GM23338 (cell line): ENCODE data around the gene ZNF740. TPM values are rescaled to one million over a fixed set of nuclear protein-coding genes. Genes with fewer than 3 reads are reported as not detected.

Experiments
- ATAC-seq: fragments of 200-7000 bp; cut with Tn5 transposase; 3 replicates; pipeline ENCODE4 v1.9.1; 2020
- DNase-seq: peaks from one replicate; pipeline ENCODE4 v3.0.0-alpha.2; 2015; ENCODE audit warnings: low spot score
- H2AFZ ChIP-seq: fragments of 200-600 bp; sonication (generic); 2 replicates; pipeline ENCODE4 v1.8.0; 2016; ENCODE audit warnings: antibody characterized with exemption, mild to moderate bottlenecking, moderate library complexity
- H3F3A ChIP-seq: fragments of 200-600 bp; sonication (generic); replicated peaks from 2 replicates; pipeline ENCODE4 v1.8.0; 2017; ENCODE audit warnings: antibody characterized with exemption, mixed run types, low read depth
- H3K27ac ChIP-seq: fragments of 200-600 bp; sonication (generic); 2 replicates; pipeline ENCODE4 v1.6.1; 2016; ENCODE audit warnings: low read depth
- H3K27me3 ChIP-seq: fragments of 200-600 bp; sonication (generic); 2 replicates; pipeline ENCODE4 v1.8.0; 2016; ENCODE audit warnings: mild to moderate bottlenecking, mixed run types, moderate library complexity; ENCODE audit not compliant: insufficient read depth
- H3K36me3 ChIP-seq: fragments of 200-600 bp; sonication (generic); 2 replicates; pipeline ENCODE4 v1.8.0; 2016; ENCODE audit warnings: mild to moderate bottlenecking; ENCODE audit not compliant: insufficient read depth
- H3K4me1 ChIP-seq: fragments of 200-600 bp; sonication (generic); 2 replicates; pipeline ENCODE4 v1.8.0; 2016; ENCODE audit warnings: mild to moderate bottlenecking, moderate library complexity; ENCODE audit not compliant: insufficient read depth
- H3K4me2 ChIP-seq: fragments of 200-600 bp; sonication (generic); 2 replicates; pipeline ENCODE4 v1.7.1; 2017; ENCODE audit warnings: mixed run types
- H3K4me3 ChIP-seq: fragments of 200-600 bp; sonication (generic); 2 replicates; pipeline ENCODE4 v1.6.1; 2016; ENCODE audit warnings: mixed run types
- H3K79me2 ChIP-seq: fragments of 200-600 bp; sonication (generic); replicated peaks from 2 replicates; pipeline ENCODE4 v1.8.0; 2017; ENCODE audit warnings: mild to moderate bottlenecking; ENCODE audit not compliant: insufficient read depth
- H3K9me2 ChIP-seq: fragments of 200-600 bp; sonication (generic); 2 replicates; pipeline ENCODE4 v1.8.0; 2017; ENCODE audit not compliant: insufficient read depth
- H4K20me1 ChIP-seq: fragments of 200-600 bp; sonication (generic); replicated peaks from 2 replicates; pipeline ENCODE4 v1.8.0; 2017; ENCODE audit warnings: mild to moderate bottlenecking; ENCODE audit not compliant: insufficient read depth
- H3K27ac Mint-ChIP-seq: 2 replicates; pipeline ENCODE4 v1.8.0; 2020; ENCODE audit warnings: inconsistent platforms, mild to moderate bottlenecking, moderate library complexity, mixed read lengths
- H3K27me3 Mint-ChIP-seq: 3 replicates; pipeline ENCODE4 v1.8.0; 2022; ENCODE audit warnings: low read depth, mild to moderate bottlenecking, moderate library complexity, mixed read lengths, inconsistent platforms; ENCODE audit not compliant: insufficient read depth, poor library complexity
- H3K36me3 Mint-ChIP-seq: 3 replicates; pipeline ENCODE4 v1.8.0; 2021; ENCODE audit warnings: low read depth, mild to moderate bottlenecking, inconsistent platforms, moderate library complexity, mixed read lengths
- H3K4me1 Mint-ChIP-seq: 3 replicates; pipeline ENCODE4 v1.8.0; 2020; ENCODE audit warnings: mild to moderate bottlenecking, inconsistent platforms, mixed read lengths
- H3K4me3 Mint-ChIP-seq: 3 replicates; pipeline ENCODE4 v1.8.0; 2021; ENCODE audit warnings: moderate library complexity, mild to moderate bottlenecking, inconsistent platforms, mixed read lengths
- H3K9me3 Mint-ChIP-seq: 3 replicates; pipeline ENCODE4 v1.8.0; 2020; ENCODE audit warnings: moderate library complexity, mild to moderate bottlenecking, inconsistent platforms, mixed read lengths
- CREB1 ChIP-seq: fragments of 250-450 bp; sonication (Bioruptor Pico); IDR thresholded peaks from 2 replicates; pipeline ENCODE4 v1.5.0; 2020; ENCODE audit warnings: low read depth, mild to moderate bottlenecking, moderate library complexity
- EZH2 ChIP-seq: fragments of 200-600 bp; sonication (generic); IDR thresholded peaks from one replicate; pipeline ENCODE4 v1.8.0; 2017; ENCODE audit warnings: antibody characterized with exemption, mild to moderate bottlenecking, low read depth; ENCODE audit not compliant: unreplicated experiment
- EZH2phosphoT487 ChIP-seq: fragments of 200-600 bp; sonication (generic); IDR thresholded peaks from one replicate; pipeline ENCODE4 v1.8.1; 2018; ENCODE audit warnings: antibody characterized with exemption; ENCODE audit not compliant: unreplicated experiment
- JUNB ChIP-seq: IDR thresholded peaks from one replicate; pipeline ENCODE4 v1.6.1; 2016; ENCODE audit warnings: antibody characterized with exemption; ENCODE audit not compliant: unreplicated experiment
- NANOG ChIP-seq: IDR thresholded peaks from 2 replicates; pipeline ENCODE4 v1.6.1; 2016; ENCODE audit warnings: antibody characterized with exemption, borderline replicate concordance
- ZNF114 ChIP-seq: fragments of 250-450 bp; sonication (Bioruptor Pico); IDR thresholded peaks from 2 replicates; pipeline ENCODE4 v1.5.0; 2020; ENCODE audit warnings: mild to moderate bottlenecking, moderate library complexity
- ZNF331 ChIP-seq: fragments of 250-450 bp; sonication (Bioruptor Pico); IDR thresholded peaks from 2 replicates; pipeline ENCODE4 v1.5.0; 2020; ENCODE audit warnings: low read depth, mild to moderate bottlenecking, moderate library complexity
- polyA plus RNA-seq: library from polyadenylated mRNA; unstranded; fragments of >200 nt; fragmentation: Nextera tagmentation; extraction: Ambion mirVana; gene quantifications from 2 replicates; pipeline ENCODE4 v1.2.1, GENCODE V29; 2016
- total RNA-seq: library from RNA; depleted of rRNA; stranded (reverse); fragments of >200 nt; shearing (Covaris generic); gene quantifications from 2 replicates; pipeline ENCODE4 v1.2.3, GENCODE V29; 2014
- TF ChIP-seq, protein P1 (sequence below): IDR thresholded peaks from one replicate; pipeline ENCODE4 v1.6.1; 2018; ENCODE audit warnings: antibody characterized with exemption; ENCODE audit not compliant: unreplicated experiment
- TF ChIP-seq, protein P2 (sequence below): fragments of 250-450 bp; sonication (Bioruptor Pico); IDR thresholded peaks from 2 replicates; pipeline ENCODE4 v1.5.0; 2020; ENCODE audit warnings: mild to moderate bottlenecking, moderate library complexity
- TF ChIP-seq, protein P3 (sequence below): IDR thresholded peaks from 2 replicates; pipeline ENCODE4 v1.6.1; 2016; ENCODE audit warnings: antibody characterized with exemption

ZNF740 gene
- total and polyA plus RNA-seq, 2 experiments from 2014 or later, result 2.6 to 13.0 TPM

DNA sequence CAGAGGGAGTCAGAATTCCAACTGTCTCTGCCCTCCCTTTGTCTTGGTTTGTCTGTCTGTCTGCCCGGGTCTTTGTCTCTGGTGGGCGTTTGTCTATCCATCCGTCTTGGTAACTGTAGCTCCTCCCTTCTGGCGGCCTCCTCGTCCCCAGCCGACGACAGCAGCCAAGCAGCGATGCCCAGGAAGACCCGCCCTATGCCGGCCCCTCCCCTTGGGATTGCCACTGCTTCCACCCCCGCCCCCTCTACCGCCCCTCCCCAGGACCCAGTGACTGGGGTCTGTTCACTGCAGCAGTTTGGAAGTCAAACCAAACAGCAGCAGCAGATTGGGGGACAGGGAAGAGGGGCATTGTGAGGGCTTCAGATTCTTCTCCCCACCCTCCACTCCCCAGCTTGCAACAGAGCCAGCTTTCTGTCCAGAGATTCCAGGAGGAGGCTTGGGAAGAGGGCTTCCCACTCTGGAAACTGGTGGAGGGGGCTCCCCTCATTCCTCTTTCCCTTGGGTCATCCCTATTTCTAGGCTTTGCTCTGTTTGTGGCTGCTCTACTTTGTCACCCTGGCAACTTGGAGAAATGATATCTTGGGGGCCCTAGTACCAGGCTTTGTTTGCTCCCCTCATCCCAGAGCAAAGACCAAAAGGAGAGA is 53.9 kb downstream of the ZNF740 start:
- peak overlapping the region; percentile 56 for H3K4me3 ChIP-seq
- H2AFZ ChIP-seq, result peak overlapping the region; percentile 94
- ATAC-seq, result peak; percentile 33
- H3F3A ChIP-seq, result peaks cover 15% of the 10 kb centered on the region; the same call in 1 of the 2 replicates
- no peaks in the 10 kb centered on the region for H3K36me3 Mint-ChIP-seq
- TF ChIP-seq NANOG (no peak), JUNB (no peak), CREB1 (CRISPR knock-in tag) (no peak), ZNF331 (CRISPR knock-in tag) (no peak)
- peaks cover 58% of the 10 kb centered on the region for H3K4me1 ChIP-seq
- peaks cover 22% of the 10 kb centered on the region for H3K27me3 Mint-ChIP-seq
- H3K9me3 Mint-ChIP-seq, result no peaks in the 10 kb centered on the region
- no peaks in the 10 kb centered on the region for H3K9me2 ChIP-seq
- DNase-seq, result peak; percentile 88
- no peaks in the 10 kb centered on the region for H4K20me1 ChIP-seq
- H3K79me2 ChIP-seq, result peaks cover 4% of the 10 kb centered on the region; the same call in 1 of the 2 replicates
- no peaks in the 10 kb centered on the region for H3K36me3 ChIP-seq
- no peaks in the 10 kb centered on the region for H3K27me3 ChIP-seq
- H3K27ac Mint-ChIP-seq, result peak overlapping the region; percentile 75; the same call in 1 of the 2 replicates
- H3K4me3 Mint-ChIP-seq, result peak overlapping the region; percentile 59
- H3K4me2 ChIP-seq, result peak overlapping the region; percentile 93
- H3K4me1 Mint-ChIP-seq, result peaks cover 59% of the 10 kb centered on the region
- no peak overlapping the region for H3K27ac ChIP-seq

DNA sequence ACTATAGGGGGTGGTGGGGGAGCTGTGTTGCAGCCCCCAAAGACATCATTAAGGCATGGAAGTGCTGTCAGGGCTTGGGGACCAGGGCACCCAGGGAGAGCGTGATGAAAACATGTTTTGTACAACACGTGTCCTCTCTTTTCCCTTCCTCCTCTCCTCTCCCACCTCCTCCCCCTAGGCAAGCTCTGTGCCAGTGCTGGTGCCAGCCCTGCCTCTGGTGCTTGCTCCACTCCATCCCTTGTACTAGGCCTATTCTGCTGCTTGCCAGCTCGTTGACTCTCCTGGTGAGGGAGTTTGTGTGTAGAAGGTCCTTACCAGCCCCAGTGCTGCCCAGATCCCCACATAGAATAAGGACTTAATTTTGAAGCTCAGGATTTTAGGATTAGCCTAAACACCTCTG is 54.6 kb downstream of the ZNF740 start:
- Histone ChIP-seq H3K4me3 (no peak overlapping the region), H3K27ac (no peak overlapping the region), H3K4me1 (peaks cover 50% of the 10 kb centered on the region), H3K9me2 (no peaks in the 10 kb centered on the region), H3K36me3 (no peaks in the 10 kb centered on the region), H3F3A (peaks cover 15% of the 10 kb centered on the region; the same call in 1 of the 2 replicates), H4K20me1 (no peaks in the 10 kb centered on the region), H3K79me2 (peaks cover 4% of the 10 kb centered on the region; the same call in 1 of the 2 replicates), H3K4me2 (peak overlapping the region; percentile 93), H3K27me3 (no peaks in the 10 kb centered on the region), H2AFZ (no peak overlapping the region)
- Mint-ChIP-seq H3K27me3 (peaks cover 22% of the 10 kb centered on the region), H3K4me1 (peaks cover 55% of the 10 kb centered on the region), H3K36me3 (no peaks in the 10 kb centered on the region), H3K27ac (no peak overlapping the region), H3K9me3 (no peaks in the 10 kb centered on the region), H3K4me3 (peak overlapping the region; percentile 4; the same call in 1 of the 3 replicates)
- no peak for ATAC-seq
- DNase-seq, result no peak
- TF ChIP-seq ZNF331 (CRISPR knock-in tag) (no peak), NANOG (no peak), CREB1 (CRISPR knock-in tag) (no peak), EZH2 (no peak), EZH2phosphoT487 (no peak), ZNF114 (no peak)
- TF ChIP-seq, protein P1, sequence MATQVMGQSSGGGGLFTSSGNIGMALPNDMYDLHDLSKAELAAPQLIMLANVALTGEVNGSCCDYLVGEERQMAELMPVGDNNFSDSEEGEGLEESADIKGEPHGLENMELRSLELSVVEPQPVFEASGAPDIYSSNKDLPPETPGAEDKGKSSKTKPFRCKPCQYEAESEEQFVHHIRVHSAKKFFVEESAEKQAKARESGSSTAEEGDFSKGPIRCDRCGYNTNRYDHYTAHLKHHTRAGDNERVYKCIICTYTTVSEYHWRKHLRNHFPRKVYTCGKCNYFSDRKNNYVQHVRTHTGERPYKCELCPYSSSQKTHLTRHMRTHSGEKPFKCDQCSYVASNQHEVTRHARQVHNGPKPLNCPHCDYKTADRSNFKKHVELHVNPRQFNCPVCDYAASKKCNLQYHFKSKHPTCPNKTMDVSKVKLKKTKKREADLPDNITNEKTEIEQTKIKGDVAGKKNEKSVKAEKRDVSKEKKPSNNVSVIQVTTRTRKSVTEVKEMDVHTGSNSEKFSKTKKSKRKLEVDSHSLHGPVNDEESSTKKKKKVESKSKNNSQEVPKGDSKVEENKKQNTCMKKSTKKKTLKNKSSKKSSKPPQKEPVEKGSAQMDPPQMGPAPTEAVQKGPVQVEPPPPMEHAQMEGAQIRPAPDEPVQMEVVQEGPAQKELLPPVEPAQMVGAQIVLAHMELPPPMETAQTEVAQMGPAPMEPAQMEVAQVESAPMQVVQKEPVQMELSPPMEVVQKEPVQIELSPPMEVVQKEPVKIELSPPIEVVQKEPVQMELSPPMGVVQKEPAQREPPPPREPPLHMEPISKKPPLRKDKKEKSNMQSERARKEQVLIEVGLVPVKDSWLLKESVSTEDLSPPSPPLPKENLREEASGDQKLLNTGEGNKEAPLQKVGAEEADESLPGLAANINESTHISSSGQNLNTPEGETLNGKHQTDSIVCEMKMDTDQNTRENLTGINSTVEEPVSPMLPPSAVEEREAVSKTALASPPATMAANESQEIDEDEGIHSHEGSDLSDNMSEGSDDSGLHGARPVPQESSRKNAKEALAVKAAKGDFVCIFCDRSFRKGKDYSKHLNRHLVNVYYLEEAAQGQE, result no peak
- TF ChIP-seq, protein P2, sequence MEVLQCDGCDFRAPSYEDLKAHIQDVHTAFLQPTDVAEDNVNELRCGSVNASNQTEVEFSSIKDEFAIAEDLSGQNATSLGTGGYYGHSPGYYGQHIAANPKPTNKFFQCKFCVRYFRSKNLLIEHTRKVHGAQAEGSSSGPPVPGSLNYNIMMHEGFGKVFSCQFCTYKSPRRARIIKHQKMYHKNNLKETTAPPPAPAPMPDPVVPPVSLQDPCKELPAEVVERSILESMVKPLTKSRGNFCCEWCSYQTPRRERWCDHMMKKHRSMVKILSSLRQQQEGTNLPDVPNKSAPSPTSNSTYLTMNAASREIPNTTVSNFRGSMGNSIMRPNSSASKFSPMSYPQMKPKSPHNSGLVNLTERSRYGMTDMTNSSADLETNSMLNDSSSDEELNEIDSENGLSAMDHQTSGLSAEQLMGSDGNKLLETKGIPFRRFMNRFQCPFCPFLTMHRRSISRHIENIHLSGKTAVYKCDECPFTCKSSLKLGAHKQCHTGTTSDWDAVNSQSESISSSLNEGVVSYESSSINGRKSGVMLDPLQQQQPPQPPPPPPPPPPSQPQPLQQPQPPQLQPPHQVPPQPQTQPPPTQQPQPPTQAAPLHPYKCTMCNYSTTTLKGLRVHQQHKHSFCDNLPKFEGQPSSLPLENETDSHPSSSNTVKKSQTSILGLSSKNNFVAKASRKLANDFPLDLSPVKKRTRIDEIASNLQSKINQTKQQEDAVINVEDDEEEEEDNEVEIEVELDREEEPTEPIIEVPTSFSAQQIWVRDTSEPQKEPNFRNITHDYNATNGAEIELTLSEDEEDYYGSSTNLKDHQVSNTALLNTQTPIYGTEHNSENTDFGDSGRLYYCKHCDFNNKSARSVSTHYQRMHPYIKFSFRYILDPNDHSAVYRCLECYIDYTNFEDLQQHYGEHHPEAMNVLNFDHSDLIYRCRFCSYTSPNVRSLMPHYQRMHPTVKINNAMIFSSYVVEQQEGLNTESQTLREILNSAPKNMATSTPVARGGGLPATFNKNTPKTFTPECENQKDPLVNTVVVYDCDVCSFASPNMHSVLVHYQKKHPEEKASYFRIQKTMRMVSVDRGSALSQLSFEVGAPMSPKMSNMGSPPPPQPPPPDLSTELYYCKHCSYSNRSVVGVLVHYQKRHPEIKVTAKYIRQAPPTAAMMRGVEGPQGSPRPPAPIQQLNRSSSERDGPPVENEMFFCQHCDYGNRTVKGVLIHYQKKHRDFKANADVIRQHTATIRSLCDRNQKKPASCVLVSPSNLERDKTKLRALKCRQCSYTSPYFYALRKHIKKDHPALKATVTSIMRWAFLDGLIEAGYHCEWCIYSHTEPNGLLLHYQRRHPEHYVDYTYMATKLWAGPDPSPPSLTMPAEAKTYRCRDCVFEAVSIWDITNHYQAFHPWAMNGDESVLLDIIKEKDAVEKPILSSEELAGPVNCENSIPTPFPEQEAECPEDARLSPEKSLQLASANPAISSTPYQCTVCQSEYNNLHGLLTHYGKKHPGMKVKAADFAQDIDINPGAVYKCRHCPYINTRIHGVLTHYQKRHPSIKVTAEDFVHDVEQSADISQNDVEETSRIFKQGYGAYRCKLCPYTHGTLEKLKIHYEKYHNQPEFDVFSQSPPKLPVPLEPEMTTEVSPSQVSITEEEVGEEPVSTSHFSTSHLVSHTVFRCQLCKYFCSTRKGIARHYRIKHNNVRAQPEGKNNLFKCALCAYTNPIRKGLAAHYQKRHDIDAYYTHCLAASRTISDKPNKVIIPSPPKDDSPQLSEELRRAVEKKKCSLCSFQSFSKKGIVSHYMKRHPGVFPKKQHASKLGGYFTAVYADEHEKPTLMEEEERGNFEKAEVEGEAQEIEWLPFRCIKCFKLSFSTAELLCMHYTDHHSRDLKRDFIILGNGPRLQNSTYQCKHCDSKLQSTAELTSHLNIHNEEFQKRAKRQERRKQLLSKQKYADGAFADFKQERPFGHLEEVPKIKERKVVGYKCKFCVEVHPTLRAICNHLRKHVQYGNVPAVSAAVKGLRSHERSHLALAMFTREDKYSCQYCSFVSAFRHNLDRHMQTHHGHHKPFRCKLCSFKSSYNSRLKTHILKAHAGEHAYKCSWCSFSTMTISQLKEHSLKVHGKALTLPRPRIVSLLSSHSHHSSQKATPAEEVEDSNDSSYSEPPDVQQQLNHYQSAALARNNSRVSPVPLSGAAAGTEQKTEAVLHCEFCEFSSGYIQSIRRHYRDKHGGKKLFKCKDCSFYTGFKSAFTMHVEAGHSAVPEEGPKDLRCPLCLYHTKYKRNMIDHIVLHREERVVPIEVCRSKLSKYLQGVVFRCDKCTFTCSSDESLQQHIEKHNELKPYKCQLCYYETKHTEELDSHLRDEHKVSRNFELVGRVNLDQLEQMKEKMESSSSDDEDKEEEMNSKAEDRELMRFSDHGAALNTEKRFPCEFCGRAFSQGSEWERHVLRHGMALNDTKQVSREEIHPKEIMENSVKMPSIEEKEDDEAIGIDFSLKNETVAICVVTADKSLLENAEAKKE (CRISPR knock-in tag), result no peak
- TF ChIP-seq, protein P3, sequence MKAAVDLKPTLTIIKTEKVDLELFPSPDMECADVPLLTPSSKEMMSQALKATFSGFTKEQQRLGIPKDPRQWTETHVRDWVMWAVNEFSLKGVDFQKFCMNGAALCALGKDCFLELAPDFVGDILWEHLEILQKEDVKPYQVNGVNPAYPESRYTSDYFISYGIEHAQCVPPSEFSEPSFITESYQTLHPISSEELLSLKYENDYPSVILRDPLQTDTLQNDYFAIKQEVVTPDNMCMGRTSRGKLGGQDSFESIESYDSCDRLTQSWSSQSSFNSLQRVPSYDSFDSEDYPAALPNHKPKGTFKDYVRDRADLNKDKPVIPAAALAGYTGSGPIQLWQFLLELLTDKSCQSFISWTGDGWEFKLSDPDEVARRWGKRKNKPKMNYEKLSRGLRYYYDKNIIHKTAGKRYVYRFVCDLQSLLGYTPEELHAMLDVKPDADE, result no peak
